OCI-LY3 (cell line): ENCODE measurements around the gene PLCB1.

Experiments used
- H2AFZ ChIP-seq: fragments of 200-600, 300-600 bp; shearing (Covaris generic); 2 replicates; pipeline ENCODE4 v1.6.0; 2014; ENCODE audit warnings: antibody characterized with exemption, low read depth, low read length
- H3K27ac ChIP-seq: fragments of 200-600, 300-600 bp; sonication (generic); 2 replicates; pipeline ENCODE4 v1.5.1; 2014; ENCODE audit warnings: mild to moderate bottlenecking, low read length, moderate library complexity, mixed read lengths
- H3K27me3 ChIP-seq: fragments of 200-600, 300-600 bp; sonication (generic); 2 replicates; pipeline ENCODE4 v1.6.1; 2014; ENCODE audit warnings: low read depth, low read length, mixed read lengths
- H3K36me3 ChIP-seq: fragments of 200-600, 300-600 bp; sonication (generic); replicated peaks from 2 replicates; pipeline ENCODE3; 2014; ENCODE audit warnings: low read depth, low read length, mixed read lengths
- H3K4me1 ChIP-seq: fragments of 300-600, 200-600 bp; sonication (generic); 2 replicates; pipeline ENCODE4 v1.6.1; 2014; ENCODE audit warnings: low read length, mixed read lengths
- H3K4me2 ChIP-seq: fragments of 200-600, 300-600 bp; sonication (generic); 2 replicates; pipeline ENCODE4 v1.6.1; 2014; ENCODE audit warnings: low read length, mixed read lengths
- H3K4me3 ChIP-seq: fragments of 300-600, 200-600 bp; sonication (generic); 2 replicates; pipeline ENCODE4 v1.5.1; 2014; ENCODE audit warnings: antibody characterized with exemption, mild to moderate bottlenecking, low read length, moderate library complexity
- H3K79me2 ChIP-seq: fragments of 300-600, 200-600 bp; shearing (Covaris generic); 2 replicates; pipeline ENCODE4 v1.6.1; 2014; ENCODE audit warnings: mild to moderate bottlenecking, low read length, mixed read lengths
- H3K9ac ChIP-seq: fragments of 300-600, 200-600 bp; shearing (Covaris generic); 2 replicates; pipeline ENCODE4 v1.6.0; 2014; ENCODE audit warnings: mild to moderate bottlenecking, low read length, moderate library complexity
- H3K9me3 ChIP-seq: fragments of 200-600, 300-600 bp; shearing (Covaris generic); 2 replicates; pipeline ENCODE4 v1.6.1; 2014; ENCODE audit warnings: low read length, mixed read lengths; ENCODE audit not compliant: insufficient read depth
- H4K20me1 ChIP-seq: fragments of 200-600, 300-600 bp; sonication (generic); 2 replicates; pipeline ENCODE4 v1.6.1; 2016; ENCODE audit warnings: low read length, mixed read lengths; ENCODE audit not compliant: insufficient read depth
- CTCF ChIP-seq: fragments of 200-600, 300-600 bp; sonication (generic); IDR thresholded peaks from 2 replicates; pipeline ENCODE4 v1.5.1; 2014; ENCODE audit warnings: antibody characterized with exemption, low read length, low read depth
- EZH2phosphoT487 ChIP-seq: fragments of 200-600 bp; shearing (Covaris generic); IDR thresholded peaks from 2 replicates; pipeline ENCODE4 v1.6.1; 2018; ENCODE audit warnings: antibody characterized with exemption, mixed run types, low read depth

The PLCB1 gene

GRCh38 chr20:8877294-8877693, 745.2 kb downstream of the PLCB1 start:
- H3K9me3 ChIP-seq = no peaks in the 10 kb centered on the region
- H3K4me2 ChIP-seq = no peak overlapping the region
- no peak overlapping the region for H3K27ac ChIP-seq
- H3K4me3 ChIP-seq = no peak overlapping the region
- no peaks in the 10 kb centered on the region for H4K20me1 ChIP-seq
- H3K36me3 ChIP-seq = no peaks in the 10 kb centered on the region
- H3K79me2 ChIP-seq = no peaks in the 10 kb centered on the region
- H3K27me3 ChIP-seq = no peaks in the 10 kb centered on the region
- H3K4me1 ChIP-seq = no peaks in the 10 kb centered on the region
- H3K9ac ChIP-seq = no peak overlapping the region
- no peak for TF ChIP-seq CTCF
- TF ChIP-seq EZH2phosphoT487 = no peak
- no peak overlapping the region for H2AFZ ChIP-seq

GRCh38 chr20:8879669-8880068, 747.6 kb downstream of the PLCB1 start:
- no peak overlapping the region for H3K4me2 ChIP-seq
- H3K36me3 ChIP-seq = no peaks in the 10 kb centered on the region
- no peak overlapping the region for H2AFZ ChIP-seq
- H3K9me3 ChIP-seq = no peaks in the 10 kb centered on the region
- H3K4me1 ChIP-seq = no peaks in the 10 kb centered on the region
- no peak overlapping the region for H3K27ac ChIP-seq
- no peaks in the 10 kb centered on the region for H3K79me2 ChIP-seq
- no peak overlapping the region for H3K9ac ChIP-seq
- TF ChIP-seq CTCF (no peak), EZH2phosphoT487 (no peak)
- no peaks in the 10 kb centered on the region for H4K20me1 ChIP-seq
- H3K27me3 ChIP-seq = no peaks in the 10 kb centered on the region
- H3K4me3 ChIP-seq = no peak overlapping the region

GRCh38 chr20:8880085-8880853, 748.2 kb downstream of the PLCB1 start:
- H3K9ac ChIP-seq = no peak overlapping the region
- no peak overlapping the region for H3K4me3 ChIP-seq
- H3K4me1 ChIP-seq = no peaks in the 10 kb centered on the region
- no peak for TF ChIP-seq CTCF
- TF ChIP-seq EZH2phosphoT487 = no peak
- no peaks in the 10 kb centered on the region for H4K20me1 ChIP-seq
- no peak overlapping the region for H3K27ac ChIP-seq
- H3K27me3 ChIP-seq = no peaks in the 10 kb centered on the region
- H3K9me3 ChIP-seq = no peaks in the 10 kb centered on the region
- no peak overlapping the region for H3K4me2 ChIP-seq
- no peak overlapping the region for H2AFZ ChIP-seq
- H3K36me3 ChIP-seq = no peaks in the 10 kb centered on the region
- no peaks in the 10 kb centered on the region for H3K79me2 ChIP-seq

- H3K79me2 ChIP-seq = no peaks in the 10 kb centered on the region
- H3K4me1 ChIP-seq = no peaks in the 10 kb centered on the region
- H3K27me3 ChIP-seq = no peaks in the 10 kb centered on the region
- no peak overlapping the region for H3K9ac ChIP-seq
- H3K9me3 ChIP-seq = peaks cover 16% of the 10 kb centered on the region
- H3K4me2 ChIP-seq = no peak overlapping the region
- no peak overlapping the region for H3K27ac ChIP-seq
- no peaks in the 10 kb centered on the region for H3K36me3 ChIP-seq
- no peak overlapping the region for H2AFZ ChIP-seq
- TF ChIP-seq EZH2phosphoT487 (no peak), CTCF (no peak)
- no peaks in the 10 kb centered on the region for H4K20me1 ChIP-seq
- no peak overlapping the region for H3K4me3 ChIP-seq
These were observed 759.0 kb downstream of the PLCB1 start for GRCh38 chr20:8891039-8891438.
